Measurements from ENCODE around the gene AKR1E2. TPM values are rescaled to one million over a fixed set of nuclear protein-coding genes. Genes with fewer than 3 reads are reported as not detected.

AKR1E2 gene
- 10 to 100 TPM in 1 of 3 donors, 1 to 10 TPM in 2; 5.2 to 11.3 (median 7.3) TPM for polyA plus RNA-seq (ENCODE audit: insufficient read length in 3 of 3)

DNA sequence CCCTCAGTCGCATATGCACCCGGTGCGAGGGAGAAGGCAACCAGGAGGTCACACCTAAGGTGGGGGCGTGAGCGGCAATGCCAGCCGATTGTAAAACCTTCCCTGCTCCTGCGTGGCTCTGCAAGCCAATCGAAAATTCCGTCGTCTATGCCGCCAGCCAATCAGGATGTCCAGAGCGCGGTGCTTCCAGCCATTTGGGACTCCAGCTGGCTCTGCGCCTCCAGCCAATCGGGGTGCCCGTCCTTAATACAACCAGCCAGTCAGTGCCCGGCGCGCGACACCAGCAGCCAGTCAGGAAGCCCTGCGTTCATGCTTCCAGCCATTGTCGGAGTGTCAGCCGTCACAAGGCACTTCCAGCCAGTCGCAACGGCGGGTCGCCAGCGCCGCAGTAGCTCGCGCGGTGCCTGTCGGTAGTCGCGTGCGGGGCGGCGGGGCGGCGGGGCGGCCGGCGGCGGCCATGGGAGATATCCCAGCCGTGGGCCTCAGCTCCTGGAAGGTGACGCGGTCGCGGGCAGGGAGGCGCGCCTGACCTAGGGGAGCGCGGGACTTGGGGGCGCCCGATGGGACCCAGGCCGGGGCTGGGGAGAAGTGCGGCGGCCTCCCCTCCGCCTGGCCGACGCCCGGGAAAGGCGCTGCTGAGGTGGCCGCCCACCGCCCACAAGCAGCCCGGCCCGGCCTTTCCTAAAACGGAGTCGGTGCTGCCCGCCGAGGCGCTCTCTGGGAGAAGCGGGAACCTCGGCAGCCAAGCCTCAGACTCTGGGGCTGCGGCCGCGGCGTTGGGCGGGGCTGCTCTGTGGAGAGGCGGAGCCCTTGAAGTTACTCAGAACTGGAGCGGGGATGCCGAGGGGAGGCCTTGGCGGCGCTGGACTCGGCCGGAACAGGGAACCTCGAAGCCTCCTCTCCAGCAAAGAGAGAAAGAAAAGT, at the start of gene AKR1E2:
Gene AKR1E2 (plus strand): TSS at position 340 of the 924 bp plus-strand sequence. CDS start 118 bp downstream, at position 458.
- peak; percentile 53 to 72 (median 61) for DNase-seq (ENCODE audit: low read depth in 3 of 3, low spot score in 2 of 3)

DNA sequence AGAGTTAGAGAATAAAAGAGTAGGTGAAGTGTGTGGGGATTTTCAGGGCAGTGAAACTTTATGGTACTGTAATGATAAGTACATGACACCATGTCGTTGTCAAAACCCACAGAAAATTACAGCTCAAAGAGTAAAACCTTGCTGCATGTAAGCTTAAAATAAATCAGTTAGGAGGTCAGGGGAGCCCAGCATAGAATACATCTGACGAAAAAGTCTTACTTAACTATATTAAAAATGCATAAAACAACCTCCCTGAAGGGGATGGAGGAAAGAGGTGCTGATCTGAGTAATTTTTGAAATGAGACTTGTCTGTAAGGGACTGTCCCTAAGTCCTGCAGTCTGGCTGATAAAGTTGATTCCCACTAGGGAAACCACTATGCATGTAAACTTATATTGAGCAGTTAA, 49.8 kb upstream of the AKR1E2 start:
- DNase-seq (ENCODE audit: low read depth in 3 of 3, low spot score in 2 of 3) = no peak

DNA sequence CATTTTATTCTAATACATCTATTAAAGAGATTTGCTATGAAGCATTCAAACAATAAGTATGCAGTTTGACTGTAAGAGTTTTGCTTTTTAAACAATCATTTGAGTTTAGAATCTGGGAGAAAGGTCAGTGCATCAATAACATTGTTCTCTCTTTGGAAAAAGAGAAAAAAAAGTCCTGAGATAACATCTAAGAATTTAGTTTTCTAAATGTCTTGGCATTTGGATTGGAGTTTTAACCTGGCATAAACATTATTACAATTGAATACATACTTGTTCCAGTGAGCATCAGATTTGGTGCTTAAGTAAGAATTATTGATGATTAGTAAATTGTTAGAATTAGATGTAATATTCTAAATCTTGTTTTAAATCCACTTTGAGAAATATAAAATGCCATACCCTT, 47.2 kb upstream of the AKR1E2 start:
- no peak for DNase-seq (ENCODE audit: low read depth in 3 of 3, low spot score in 2 of 3)

DNA sequence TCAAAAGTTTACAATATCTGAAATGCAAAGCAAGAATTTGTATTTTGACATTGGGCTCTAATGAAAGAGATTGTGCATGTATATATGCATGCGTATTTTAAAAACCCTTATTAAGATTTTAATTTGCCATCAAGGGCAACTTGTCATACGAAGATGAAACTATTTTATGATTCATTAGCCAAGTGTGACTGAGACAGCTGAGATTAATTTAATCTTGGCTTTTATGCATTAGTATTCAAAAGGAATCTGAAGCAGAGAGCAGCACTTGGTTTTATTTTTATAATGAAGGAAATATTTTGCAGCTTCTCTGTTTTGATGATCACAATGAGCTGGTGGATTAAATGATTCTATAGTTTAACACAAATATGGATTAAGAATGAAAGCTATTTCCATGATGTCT, 45.9 kb upstream of the AKR1E2 start:
- no peak for DNase-seq (ENCODE audit: low read depth in 3 of 3, low spot score in 2 of 3)

DNA sequence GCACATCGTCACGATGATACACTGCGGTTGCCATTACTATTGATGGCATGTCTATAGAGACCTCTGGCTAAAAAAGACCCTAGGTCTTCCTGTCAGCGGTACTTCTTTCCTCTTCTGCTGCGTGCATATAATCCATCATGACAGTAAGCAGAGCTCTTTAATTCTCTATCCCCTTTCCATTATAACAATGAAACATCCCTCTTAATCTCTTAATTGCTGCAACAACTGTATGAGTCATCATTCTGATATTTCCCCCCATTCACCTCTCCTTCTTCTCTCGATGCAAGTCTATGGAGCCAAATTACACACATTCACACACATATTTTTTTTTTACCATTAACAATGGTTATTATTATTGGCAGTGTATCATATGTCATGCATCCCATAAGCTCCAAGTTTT, 45.2 kb upstream of the AKR1E2 start:
- DNase-seq (ENCODE audit: low read depth in 3 of 3, low spot score in 2 of 3) = no peak

DNA sequence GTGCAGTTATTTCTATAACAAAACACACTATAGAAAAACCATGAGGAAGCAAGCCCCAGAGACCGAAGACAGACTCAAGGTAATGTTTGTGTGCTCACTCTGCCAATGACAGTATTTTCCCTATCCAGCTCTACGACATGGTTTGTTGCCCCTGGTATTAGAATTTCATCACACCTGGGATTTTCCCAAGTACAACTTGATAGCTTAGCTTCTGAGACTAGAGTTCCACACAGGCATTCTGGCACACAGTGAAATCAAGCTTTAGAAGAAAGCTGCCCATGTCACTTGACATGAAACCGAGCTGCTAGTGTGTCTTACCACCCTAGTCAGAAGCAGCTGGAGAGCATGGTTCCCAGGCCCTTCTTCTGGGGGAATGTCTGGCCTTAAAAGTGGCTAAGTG, 44.1 kb upstream of the AKR1E2 start:
- no peak for DNase-seq (ENCODE audit: low read depth in 3 of 3, low spot score in 2 of 3)

DNA sequence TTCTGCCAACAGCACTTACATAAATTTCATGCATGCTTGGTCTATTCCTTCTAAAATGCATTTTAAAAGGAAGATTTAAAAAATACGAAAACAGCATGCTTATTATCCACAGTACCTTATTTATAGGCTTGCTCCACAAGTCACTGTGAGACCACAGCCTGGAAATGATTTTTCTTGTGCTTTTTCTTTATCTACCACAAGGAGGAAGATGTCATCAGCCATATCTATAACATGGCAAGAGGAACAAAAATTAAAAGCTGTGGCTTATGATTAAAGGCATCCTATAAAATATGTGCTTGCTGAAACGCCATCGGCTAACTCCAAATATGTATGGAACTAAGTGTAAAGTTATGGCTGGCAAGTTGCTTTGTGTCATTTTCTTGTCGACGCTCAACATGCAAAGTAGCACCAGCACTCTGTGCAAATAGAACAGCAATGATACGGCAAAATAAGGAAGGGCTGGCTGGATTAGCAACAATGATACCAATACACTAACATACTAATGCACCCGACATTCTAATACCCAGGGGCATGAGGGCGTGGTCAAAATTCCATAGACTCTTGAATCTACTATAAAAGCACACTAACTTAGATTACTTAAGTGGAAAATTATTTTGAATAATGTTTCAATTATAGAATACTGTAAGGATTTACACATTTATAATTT, 41.2 kb upstream of the AKR1E2 start:
- DNase-seq (ENCODE audit: low read depth in 3 of 3, low spot score in 2 of 3) = no peak

DNA sequence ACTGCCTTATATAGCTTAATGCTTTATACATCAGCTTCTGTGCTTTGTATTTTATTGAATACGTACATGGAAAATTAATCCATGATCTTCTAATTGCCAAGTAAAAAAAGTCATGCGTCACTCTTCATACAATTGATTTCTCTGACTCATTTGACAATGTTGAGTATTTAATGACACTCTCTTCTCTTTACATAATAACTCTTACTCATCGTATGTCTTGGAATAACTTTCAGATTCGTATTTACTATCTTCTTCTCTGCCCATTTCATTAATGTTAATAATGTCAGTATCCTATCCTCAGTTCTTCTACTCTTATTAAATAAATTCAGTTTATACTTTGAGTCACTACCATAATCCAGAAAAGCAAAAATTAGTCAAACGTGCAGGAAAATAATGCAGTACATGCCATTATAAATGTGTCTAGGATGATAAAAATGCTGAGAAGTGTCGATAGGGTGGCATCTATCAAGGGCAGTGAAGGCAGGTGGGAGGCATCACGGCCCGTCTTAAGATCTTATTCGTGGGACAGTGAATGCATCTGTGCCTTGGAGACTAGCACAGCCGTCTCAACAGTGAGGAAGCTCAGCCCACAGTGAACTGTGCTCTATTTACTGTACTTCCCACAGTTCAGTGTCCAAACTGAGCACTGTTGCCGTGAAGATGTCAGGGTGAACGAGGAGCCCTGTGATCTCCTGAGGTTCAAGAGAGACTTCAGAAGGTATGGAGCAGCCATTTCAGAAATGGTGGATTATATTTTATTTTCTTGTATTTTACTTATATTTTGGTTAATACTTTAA, 39.8 kb upstream of the AKR1E2 start:
- DNase-seq (ENCODE audit: low read depth in 3 of 3, low spot score in 2 of 3) = no peak

DNA sequence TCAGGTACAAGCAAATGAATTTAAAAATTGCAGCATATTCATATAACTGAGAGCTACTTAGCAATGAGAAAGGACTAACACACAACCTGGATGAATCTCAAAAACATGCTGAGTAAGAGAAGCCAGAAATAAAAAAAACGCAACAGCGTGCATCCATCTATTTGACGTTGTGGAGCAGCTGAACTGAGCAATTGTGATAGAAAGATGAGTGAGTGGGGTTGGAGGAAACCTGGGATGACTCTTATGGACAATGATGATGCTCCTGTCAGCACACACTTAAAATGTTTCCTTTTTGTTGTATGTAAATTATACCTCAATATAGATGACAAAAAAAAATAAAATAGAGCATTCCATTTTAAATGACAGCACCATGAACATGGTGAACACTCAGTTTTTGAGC, 36.0 kb upstream of the AKR1E2 start:
- no peak for DNase-seq (ENCODE audit: low read depth in 3 of 3, low spot score in 2 of 3)

DNA sequence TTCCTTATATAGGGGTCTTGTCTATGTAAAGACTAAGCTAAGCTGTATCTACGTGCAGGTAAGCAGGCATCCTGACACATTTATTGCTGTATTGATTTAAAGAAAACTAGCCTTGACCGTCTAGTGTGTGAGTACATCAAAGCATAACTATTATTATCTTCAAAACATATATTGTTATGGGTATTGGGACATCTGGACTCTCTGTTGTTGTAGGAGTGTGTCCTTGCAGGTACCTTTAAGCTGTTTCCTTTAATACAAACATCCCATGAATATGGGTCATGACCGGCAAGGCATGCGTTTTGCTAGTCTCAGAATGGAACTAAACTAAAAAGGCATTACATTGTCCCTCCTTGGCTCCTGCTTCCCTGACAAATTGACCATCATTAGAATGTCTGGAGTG, 35.1 kb upstream of the AKR1E2 start:
- DNase-seq (ENCODE audit: low read depth in 3 of 3, low spot score in 2 of 3) = no peak

DNA sequence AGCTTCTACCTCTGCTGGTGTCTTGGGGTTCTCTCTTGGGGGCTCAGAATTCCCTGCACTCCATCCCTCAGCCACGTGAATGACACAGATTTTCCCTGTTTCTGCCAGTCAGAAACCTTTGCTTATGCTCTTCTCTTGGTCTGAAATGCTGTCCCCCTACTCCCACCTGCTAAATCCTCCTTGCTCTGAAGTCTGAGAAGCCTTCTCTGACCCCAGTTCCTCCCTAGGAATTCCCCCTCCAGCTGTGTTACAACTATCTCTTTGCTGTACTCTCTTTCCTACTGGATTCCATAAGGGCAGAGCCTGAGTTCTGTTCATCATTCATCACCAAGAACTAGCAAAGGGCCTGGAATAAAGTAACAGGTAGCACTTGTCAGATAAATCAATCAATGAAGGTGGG, 33.6 kb upstream of the AKR1E2 start:
- no peak for DNase-seq (ENCODE audit: low read depth in 3 of 3, low spot score in 2 of 3)

DNA sequence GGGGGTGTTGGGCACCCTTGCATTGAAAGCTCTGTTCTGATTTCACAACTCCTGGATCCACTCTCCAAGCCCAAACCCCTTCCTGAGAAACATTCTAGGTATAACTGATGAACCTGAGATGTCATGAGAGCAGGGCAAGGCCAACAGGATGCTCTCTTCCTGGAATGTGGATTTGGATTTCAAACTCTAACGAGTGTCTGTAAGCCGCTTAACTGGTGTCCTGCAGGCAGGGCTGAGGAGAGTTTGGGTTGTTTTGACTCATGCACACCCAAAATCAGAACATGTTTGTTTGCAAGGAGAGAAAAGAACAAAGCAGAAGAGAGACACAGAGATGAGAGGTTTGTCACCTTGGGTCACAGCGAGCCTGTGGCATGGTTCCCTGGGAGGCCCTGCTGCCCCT, 24.6 kb upstream of the AKR1E2 start:
- no peak for DNase-seq (ENCODE audit: low read depth in 3 of 3, low spot score in 2 of 3)

DNA sequence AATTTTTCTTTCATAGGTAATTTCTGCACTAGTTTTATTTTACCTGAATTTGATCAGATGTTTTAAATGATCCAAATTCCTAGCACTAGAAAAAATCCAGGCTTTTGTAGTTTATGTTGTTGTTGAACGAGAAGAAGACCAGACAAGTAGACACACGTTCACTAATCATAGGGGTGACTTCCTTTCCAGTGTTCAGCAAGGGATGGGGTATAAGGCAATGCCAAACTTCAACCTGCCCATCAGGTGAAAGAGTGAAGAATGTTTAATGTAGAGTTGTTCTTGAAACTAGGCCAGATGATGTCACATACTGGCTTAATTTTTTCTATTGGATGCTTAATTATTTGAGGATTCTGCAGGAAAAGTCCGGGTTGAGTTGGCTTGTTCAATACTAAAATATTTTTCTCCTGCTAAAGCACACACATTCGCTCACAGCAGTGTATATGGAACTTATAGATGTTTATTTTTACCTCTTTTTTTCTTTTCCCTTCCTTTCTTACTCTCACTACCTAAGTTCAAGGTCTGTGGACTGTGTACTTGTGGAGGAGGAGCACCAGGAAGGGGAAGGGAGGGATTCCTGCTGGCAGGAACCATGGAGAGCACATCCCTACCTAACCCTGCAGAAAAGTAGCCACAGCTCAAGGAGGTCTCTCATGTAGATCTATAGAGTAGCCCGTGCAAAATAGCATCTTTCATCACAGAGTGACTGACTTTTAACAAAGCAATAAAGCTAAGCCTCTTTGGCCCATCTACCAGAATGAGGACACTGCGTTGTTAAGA, 23.1 kb upstream of the AKR1E2 start:
- DNase-seq (ENCODE audit: low read depth in 3 of 3, low spot score in 2 of 3) = no peak

DNA sequence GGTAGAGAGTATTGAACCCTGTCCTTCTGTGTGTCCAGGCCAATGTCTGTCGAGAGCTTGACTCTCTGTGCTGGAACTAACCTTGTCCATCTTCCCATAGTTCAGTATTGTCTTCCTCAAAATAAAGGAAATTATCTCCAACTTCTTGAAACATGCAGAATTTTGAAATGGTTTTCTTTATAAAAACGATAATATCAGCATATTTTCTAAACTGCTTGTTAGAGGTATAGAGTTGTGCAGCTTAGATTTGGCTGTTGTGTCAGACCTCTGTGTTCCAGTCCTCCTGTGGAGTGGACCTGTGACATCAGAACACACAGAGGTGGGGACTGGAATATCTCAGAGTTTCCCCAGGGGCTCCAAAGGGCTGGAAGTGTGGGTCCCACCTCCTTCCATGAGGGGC, 22.2 kb upstream of the AKR1E2 start:
- DNase-seq (ENCODE audit: low read depth in 3 of 3, low spot score in 2 of 3) = no peak

DNA sequence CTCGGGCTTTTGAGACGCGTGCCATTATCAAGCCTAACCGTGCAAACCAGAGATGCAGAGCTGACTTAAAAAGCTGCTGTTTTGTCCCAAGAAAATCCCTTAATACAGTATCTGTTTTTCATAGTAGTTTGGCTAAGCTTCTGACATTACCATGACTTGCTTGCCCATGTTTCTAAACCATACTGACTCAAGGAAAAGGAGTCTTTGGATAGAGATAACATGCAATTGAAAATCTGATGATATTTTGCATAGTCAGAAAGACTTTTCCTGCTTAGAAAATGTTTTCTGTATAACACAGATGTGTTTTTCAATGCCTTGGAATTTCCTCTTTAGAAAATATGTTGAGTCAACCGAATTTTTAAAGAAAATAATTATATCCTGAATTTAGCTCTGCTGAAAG, 21.5 kb upstream of the AKR1E2 start:
- no peak for DNase-seq (ENCODE audit: low read depth in 3 of 3, low spot score in 2 of 3)

DNA sequence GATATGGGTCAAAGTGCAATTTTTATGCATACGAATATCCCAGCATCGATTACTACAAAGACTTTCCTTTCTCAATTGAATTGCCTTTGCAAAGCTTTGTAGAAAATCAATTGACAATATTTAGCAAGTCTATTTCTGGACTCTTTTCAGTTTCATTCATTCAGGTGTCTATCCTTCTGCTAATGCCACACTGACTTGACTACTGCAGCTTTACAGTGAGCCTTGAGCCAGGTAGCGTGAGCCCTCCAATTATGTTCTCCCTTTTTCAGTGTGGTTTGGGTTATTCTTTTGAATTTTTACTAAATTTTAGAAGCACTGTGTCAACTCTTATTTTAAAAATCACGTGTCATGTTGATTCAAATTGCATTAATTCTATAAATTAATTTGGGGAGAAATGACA, 19.5 kb upstream of the AKR1E2 start:
- DNase-seq (ENCODE audit: low read depth in 3 of 3, low spot score in 2 of 3) = no peak

DNA sequence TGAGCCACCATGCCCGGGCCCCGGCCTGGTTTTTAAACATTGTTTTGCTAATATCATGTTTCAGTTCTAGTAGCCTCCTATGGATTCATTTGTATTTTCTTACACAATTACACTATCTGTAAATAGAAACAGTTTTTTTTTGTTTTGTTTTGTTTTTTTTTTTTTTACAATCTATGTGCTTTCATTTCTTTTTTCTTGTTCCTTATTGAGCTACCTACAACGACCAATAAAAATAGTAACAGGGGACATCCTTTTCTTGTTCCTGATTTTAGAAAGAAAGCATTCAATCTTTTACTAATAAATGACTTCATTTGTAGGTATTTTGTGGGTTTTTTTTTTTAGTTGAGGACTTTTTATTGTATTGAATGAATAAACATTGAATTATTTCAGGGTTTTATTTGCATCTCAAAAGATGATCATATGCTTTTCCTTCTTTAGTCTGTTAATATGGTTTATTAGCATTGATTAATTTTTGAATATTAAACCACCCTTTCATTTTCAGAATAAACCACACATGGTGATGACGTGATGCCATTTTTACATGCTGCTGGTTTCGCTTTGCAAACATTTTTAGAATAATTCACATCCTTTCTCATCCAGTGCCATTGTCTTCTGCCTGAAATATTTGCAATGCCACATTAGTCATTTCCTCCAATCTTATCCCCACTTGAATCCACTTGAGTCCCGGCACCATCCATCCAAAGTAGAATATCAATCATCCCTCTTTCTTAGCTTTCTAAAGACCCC, 18.1 kb upstream of the AKR1E2 start:
- DNase-seq (ENCODE audit: low read depth in 3 of 3, low spot score in 2 of 3) = no peak

DNA sequence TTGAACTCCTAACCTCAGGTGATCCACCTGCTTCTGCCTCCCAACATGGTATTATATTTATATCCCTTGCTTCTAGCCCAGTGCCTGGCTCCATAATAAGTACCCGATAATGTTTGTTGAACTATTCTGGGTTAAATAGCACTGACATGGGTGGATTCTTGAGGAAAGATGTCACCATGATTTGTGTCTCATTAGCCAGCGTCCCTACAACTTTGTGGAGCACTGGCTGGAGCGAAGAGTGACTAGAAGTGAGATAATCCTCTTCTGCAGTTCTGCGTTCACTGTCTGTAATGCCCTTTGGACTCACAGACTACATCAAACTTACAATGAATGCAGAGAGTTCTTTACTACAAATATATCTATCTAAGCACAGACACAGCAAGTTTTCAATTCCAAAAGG, 16.9 kb upstream of the AKR1E2 start:
- DNase-seq (ENCODE audit: low read depth in 3 of 3, low spot score in 2 of 3) = no peak

DNA sequence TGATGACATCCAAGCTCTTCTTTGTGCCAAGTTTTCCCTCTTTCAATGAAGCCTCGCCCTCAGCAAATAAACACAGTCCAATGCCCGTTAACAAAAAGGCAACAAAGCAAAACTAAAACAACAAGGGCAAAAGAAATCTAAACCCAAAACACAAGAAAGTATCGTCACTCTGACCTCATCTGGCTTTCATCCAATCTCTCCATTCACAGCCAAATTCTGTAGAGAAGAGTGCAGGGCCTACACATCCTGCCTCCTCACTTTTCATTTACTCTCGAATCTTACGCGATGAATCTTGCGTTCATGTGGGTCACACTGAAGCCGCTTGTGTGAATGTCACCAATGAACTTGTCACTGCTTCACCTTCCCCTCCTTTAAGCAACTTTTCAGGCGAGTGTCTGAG, 15.9 kb upstream of the AKR1E2 start:
- DNase-seq (ENCODE audit: low read depth in 3 of 3, low spot score in 2 of 3) = no peak

DNA sequence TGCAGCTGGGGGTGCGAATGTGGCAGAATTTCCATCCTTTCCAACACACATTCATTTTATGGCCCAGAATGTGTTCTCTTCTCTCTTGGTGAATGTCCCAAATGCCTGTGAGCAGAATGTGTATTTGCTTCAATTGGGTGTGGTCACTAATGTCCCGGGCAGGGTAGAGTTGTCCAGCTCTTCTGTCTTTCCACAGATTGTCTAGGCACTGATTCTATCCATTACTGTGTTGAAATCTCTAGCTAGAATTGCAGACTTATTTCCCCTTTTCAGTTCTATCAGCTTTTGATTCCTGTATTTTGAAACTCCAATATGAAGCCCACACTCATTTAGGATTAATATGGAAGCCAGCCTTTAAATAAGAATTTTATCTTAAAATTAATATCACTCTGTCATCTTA, 14.0 kb upstream of the AKR1E2 start:
- no peak for DNase-seq (ENCODE audit: low read depth in 3 of 3, low spot score in 2 of 3)
